ENCODE measurements around the gene TPPP. TPM values are rescaled to one million over a fixed set of nuclear protein-coding genes. Genes with fewer than 3 reads are reported as not detected.
A peak's percentile ranks its signal among the peaks of the same experiment; 100 is the strongest.
"Not testable (repeated sequence)": the region's sequence is repeated elsewhere in the genome, so short reads cannot be mapped to it uniquely, and the experiment has no call there.

TPPP gene
- total RNA-seq, 8 experiments from 2014 or later = 0.31 to 23.5 (median 7.3) TPM

DNA sequence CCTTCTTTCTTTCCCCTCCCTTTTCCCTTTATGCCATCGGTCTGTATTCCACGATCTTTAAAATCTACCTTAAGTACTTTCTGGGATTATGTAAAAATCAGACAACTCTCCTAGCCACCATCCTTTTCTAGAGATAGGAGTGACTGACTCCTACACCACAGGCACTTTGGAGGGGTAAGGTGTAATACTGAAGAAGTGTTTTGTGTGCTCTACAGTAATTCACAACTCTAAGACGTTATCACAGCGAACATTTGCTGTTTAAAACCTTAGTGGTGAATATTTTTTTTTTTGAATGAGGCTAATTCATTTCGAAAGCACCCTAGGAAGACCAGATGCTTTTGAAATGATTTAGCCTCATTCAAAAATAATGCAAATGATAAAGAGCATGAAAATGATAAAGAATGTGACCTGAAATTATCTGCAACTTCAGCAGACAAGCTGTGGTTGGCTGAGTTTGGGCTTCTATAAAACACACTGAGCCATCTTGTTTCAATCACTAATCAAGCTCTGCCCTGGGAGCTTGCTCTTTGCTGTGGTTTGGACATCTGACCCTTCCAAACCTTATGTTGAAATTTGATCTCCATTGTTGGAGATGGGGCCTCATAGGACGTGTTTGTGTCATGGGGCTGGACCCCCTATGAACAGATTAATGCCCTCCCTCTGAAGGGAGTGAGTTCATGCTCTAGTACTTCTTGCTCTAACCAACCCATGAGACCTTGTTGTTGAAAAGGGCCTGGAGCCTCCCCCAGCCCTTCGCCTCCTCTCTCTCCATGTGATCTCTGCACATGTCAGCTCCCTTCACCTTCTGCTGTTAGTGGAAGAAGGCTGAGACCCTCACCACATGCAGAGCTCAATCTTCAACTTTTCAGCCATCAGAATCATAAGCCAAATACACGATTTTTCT is 21.3 kb upstream of the TPPP start:
- ATAC-seq (replicated peaks in 6 of 8) = peak in 2 of 8 experiments; percentile 31 to 34
- H3K4me1 ChIP-seq (replicated peaks in 1 of 2); in situ Hi-C loops (cut with MboI; ENCODE audit: low pct_unique_long_range_greater_than_20kb in 2 of 9, low sequenced_read_pairs in 9 of 9, unreplicated experiment in 9 of 9); H3K4me3 ChIP-seq; H3K27ac ChIP-seq: not testable (repeated sequence)
- 100% methylated on average over 2 of the region's 8 CpGs; no CpG with 5 or more reads in 9 of the 10 experiments for WGBS, 10 experiments

DNA sequence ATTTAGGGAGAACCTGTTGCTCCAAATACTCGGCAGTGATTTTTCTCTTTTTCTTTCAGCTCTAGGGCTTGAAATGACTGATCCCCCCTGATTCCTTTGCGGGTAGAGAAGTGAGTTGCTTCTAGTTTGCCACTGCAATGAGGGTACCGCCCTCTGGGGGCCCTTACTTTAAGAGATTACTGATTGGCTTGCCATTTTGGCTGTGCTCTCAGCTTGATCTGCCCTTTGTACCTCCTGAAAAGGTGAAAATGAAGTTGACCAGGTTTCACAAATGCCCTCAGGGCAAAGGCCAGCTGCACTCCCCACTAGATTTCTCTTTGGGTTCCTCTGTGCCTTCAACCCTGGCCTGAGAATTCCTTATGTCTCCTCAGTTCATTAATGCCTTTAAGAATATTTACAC is 20.5 kb upstream of the TPPP start:
- no CpG with 5 or more reads among the region's 3 CpGs for WGBS, 10 experiments
- in situ Hi-C loops (cut with MboI; ENCODE audit: low pct_unique_long_range_greater_than_20kb in 2 of 9, low sequenced_read_pairs in 9 of 9, unreplicated experiment in 9 of 9); H3K4me3 ChIP-seq; ATAC-seq (replicated peaks in 6 of 8); H3K27ac ChIP-seq; H3K4me1 ChIP-seq (replicated peaks in 1 of 2): not testable (repeated sequence)

DNA sequence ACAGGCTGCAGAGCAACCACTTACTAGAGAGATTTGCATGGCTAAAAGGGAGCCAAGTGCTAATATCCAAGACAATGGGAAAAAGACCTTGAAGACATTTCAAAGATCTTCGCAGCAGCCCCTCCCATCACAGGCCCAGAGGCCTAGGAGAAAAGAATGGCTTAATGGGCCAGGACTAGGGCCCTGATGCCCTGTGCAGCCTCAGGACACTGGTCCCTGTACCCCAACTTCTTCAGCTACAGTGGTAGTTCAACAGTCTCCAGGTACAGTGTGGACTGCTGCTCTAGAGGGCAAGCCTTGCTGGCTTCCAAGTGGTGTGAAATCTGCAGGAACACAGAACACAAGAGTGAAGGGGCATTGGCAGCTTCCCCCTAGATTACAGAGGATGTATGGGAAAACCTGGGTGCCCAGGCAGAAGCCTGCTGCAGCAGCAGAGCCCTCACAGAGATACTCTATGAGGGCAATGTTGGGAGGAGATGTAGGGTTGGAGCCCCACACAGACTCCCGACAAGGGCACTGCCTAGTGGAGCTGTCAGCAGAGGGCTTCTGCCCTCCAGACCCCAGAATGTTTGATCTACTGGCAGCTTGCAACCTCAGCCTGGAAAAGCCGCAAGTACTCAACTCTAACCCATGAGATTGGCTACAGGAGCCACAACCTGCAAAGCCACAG is 15.8 kb upstream of the TPPP start:
- H3K27ac ChIP-seq; in situ Hi-C loops (cut with MboI; ENCODE audit: low pct_unique_long_range_greater_than_20kb in 2 of 9, low sequenced_read_pairs in 9 of 9, unreplicated experiment in 9 of 9); ATAC-seq (replicated peaks in 6 of 8): not testable (repeated sequence)

DNA sequence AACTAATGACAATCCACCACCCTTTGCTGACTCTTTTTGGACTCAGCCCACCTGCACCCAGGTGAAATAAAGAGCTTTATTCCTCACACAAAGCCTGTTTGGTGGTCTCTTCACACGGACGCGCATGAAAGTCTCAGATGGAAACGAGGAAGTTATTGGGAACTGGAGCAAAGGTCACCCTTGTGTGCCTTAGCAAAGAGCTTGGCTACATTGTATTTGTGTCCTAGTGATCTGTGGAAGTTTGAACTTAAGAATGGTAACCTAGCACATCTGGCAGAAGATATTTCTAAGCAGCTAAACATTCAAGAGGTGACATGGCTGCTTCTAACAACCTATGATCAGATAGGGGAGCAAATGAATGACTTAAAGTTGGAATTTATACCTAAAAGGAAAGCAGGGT is 15.2 kb upstream of the TPPP start:
- H3K27ac ChIP-seq; ATAC-seq (replicated peaks in 6 of 8); H3K4me1 ChIP-seq (replicated peaks in 1 of 2); in situ Hi-C loops (cut with MboI; ENCODE audit: low pct_unique_long_range_greater_than_20kb in 2 of 9, low sequenced_read_pairs in 9 of 9, unreplicated experiment in 9 of 9); H3K4me3 ChIP-seq: not testable (repeated sequence)
- WGBS, 10 experiments = 83% methylated on average over 4 of the region's 4 CpGs; no CpG with 5 or more reads in 9 of the 10 experiments

More for the DNA sequence above, 15.8 kb upstream of the TPPP start:
- H3K4me3 ChIP-seq; H3K4me1 ChIP-seq (replicated peaks in 1 of 2): not testable (repeated sequence)
- no CpG with 5 or more reads among the region's 3 CpGs for WGBS, 10 experiments

DNA sequence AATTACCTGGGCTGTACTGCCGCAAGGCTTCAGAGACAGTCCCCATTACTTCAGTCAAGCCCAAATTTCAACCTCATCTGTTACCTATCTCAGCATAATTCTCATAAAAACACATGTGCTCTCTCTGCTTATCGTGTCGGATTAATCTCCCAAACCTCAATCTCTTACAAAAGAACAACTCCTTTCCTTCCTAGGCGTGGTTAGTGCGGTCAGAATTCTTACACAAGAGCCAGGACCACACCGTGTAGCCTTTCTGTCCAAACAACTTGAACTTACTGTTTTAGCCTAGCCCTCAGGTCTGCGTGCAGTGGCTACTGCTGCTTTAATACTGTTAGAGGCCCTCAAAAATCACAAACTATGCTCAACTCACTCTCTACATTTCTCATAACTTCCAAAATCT is 13.0 kb upstream of the TPPP start:
- H3K27ac ChIP-seq; in situ Hi-C loops (cut with MboI; ENCODE audit: low pct_unique_long_range_greater_than_20kb in 2 of 9, low sequenced_read_pairs in 9 of 9, unreplicated experiment in 9 of 9); ATAC-seq (replicated peaks in 6 of 8); H3K4me1 ChIP-seq (replicated peaks in 1 of 2); H3K4me3 ChIP-seq: not testable (repeated sequence)
- 39 to 100% methylated on average over 3 to 4 of the region's 7 CpGs; no CpG with 5 or more reads in 8 of the 10 experiments for WGBS, 10 experiments

DNA sequence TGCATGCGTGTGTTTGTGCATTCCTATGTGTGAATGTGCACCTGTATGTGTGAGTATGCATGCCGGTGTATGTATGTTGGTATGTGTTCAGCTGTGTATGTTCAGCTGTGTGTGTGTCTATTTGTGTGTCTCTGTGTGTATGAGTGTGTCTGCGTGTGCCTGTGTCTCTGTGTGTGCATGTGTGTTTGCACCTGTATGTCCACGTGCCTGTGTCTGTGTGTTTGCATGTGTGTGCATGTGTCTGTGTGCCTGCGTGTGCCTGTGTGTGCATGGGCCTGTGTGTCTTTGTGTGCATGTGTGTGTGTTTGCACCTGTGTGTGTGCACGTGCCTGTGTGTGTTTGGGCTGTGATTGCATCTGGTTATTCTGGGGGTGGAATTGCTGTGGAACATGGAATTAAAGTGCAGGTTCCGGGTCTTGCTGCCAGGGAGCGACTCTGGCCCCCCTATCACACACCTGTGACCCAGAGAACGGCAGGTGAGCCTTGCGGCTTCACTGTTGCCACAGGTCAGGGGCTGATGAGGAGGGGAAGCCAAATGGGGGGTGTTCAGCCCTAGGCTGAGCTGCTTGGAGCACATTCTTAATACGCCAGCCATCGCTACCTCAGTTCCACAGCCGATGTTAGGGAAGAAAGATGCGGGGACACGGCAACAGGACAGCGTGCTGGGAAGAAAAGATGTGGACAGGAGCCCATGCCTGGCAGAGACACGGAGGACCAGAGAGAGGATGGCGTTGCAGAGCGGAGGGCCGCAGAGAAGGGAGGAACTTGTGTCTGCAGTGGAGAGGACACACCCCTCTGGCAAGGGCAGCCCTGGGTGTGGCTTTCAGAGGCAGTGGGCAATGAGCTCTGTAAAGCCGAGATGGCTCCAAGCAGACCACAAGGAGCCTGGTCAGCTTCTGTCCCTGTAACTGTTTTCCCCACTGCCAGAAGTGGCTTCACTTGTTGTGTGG is 3.9 kb upstream of the TPPP start:
- not testable (repeated sequence) for H3K27ac ChIP-seq
- in situ Hi-C loops (cut with MboI; ENCODE audit: low pct_unique_long_range_greater_than_20kb in 2 of 9, low sequenced_read_pairs in 9 of 9, unreplicated experiment in 9 of 9) = loop anchor here in 1 of 9 experiments (10.0 kb wide), 1 partner anchor 88 kb away; the partner anchor contains the start of gene ZDHHC11B
- 0 to 100% (median 25%) methylated on average over 1 to 2 of the region's 21 CpGs; no CpG with 5 or more reads in 7 of the 10 experiments for WGBS, 10 experiments

DNA sequence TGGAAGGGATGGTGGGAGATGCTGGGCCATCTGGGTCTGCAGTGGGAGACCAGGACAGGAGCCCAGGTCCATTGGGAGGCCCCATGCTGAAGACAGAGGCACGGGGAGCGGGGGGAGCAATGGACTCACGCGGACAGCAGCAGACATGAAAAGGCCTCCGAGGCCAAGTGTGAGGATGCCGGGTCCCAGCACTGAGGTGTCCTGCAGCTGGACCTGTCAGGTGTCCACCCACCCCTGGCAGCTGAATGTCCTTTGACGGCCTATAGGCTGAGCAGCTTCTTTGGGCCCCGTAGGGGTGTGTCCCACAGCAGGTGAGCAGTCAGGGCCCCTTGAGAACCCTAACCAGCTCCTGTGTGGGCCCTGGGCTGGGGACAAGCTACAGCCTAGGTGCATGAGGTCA is 3.0 kb upstream of the TPPP start:
- WGBS, 10 experiments = no CpG with 5 or more reads among the region's 8 CpGs
- H3K27ac ChIP-seq; H3K4me3 ChIP-seq; ATAC-seq (replicated peaks in 6 of 8); H3K4me1 ChIP-seq (replicated peaks in 1 of 2): not testable (repeated sequence)
- in situ Hi-C loops (cut with MboI; ENCODE audit: low pct_unique_long_range_greater_than_20kb in 2 of 9, low sequenced_read_pairs in 9 of 9, unreplicated experiment in 9 of 9) = loop anchor here in 1 of 9 experiments (10.0 kb wide), 1 partner anchor 89 kb away; the partner anchor contains the start of gene ZDHHC11B

More for the DNA sequence above, 3.9 kb upstream of the TPPP start:
- ATAC-seq (replicated peaks in 6 of 8); H3K4me1 ChIP-seq (replicated peaks in 1 of 2); H3K4me3 ChIP-seq: not testable (repeated sequence)

DNA sequence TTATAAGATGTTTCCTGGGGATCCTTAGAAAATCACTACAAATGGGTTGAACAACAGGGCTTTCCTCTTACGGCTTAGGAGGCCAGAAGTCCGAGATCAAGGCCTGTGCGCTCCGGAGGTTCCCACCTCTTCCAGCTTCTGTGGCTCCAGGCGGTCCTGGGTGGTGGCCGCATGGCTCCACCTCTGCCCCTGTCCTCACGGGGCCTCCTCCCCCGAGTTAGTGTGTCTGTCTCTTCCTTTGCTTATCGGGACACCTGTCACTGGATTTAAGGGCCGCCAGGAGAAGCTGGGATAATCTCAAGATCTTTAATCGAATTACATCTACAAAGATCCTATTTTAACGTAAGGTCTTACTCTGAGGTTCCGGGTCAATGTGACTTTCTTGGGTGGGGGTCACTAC is 2.3 kb upstream of the TPPP start:
- H3K4me1 ChIP-seq (replicated peaks in 1 of 2); H3K27ac ChIP-seq; H3K4me3 ChIP-seq; ATAC-seq (replicated peaks in 6 of 8): not testable (repeated sequence)
- in situ Hi-C loops (cut with MboI; ENCODE audit: low pct_unique_long_range_greater_than_20kb in 2 of 9, low sequenced_read_pairs in 9 of 9, unreplicated experiment in 9 of 9) = loop anchor here in 1 of 9 experiments (10.0 kb wide), 1 partner anchor 89 kb away; the partner anchor contains the start of gene ZDHHC11B
- no CpG with 5 or more reads among the region's 13 CpGs for WGBS, 10 experiments

DNA sequence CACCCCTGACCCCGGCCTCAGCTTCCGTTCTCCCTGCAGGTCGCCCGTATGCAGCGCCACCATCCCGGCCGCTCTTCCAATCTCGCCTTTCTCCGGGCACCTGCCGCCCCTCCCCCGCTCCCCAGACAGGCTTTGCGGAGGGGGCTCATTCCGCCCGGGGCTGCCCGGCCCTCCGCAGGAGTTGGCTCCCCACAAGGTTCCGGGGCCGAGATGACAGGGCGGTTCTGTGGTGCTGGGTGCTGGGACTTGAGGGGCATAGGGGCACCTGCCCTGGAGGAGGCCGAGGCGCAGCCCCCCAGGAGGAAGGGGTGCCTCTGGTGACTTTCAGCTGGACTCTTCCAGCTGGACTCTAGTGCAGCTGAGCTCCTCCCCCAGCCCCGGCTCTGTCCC is 885 bp upstream of the TPPP start:
- not testable (repeated sequence) for ATAC-seq (replicated peaks in 6 of 8)
- peak overlapping the region in 1 of 5 donors; percentile 42 for H3K4me3 ChIP-seq

DNA sequence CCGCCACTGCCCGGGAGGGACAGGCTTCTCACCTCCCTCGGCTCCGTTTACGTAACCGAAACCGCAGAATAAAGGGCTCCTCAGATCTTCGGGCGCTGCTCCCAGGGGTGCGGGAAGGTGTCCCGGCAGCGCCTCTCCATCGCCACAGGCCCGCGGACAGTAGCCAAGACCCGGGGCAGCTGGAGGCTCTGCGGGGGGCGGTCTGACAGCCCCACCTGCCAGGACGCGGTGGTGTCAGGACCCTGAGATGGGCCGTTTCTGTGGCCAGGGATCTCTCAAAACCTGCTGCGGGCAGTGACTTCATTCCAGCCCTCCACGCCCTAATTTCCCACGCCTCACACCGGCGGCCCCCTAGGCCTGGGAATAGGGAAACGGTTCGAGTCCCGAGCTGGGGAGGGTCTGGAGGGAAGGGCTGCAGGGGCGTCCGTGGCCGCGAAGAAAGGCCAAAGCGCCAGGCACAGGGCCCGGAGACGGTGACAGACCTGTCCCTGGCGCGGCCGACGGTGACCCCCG is 567 bp downstream of the TPPP start:
- Histone ChIP-seq H3K4me3 (peak overlapping the region in 4 of 5 donors; percentile 50 to 59 (median 58)), H3K27ac (peak overlapping the region in 1 of 2 donors; percentile 52)
- no CpG with 5 or more reads among the region's 41 CpGs for WGBS, 10 experiments
- in situ Hi-C loops (cut with MboI; ENCODE audit: low pct_unique_long_range_greater_than_20kb in 2 of 9, low sequenced_read_pairs in 9 of 9, unreplicated experiment in 9 of 9) = loop anchor here in 1 of 9 experiments (10.0 kb wide), 1 partner anchor 92 kb away; the partner anchor contains the start of gene ZDHHC11B
- not testable (repeated sequence) for H3K4me1 ChIP-seq (replicated peaks in 1 of 2)
- peak in 2 of 8 experiments; percentile 2 to 5 for ATAC-seq (replicated peaks in 6 of 8)

More for the DNA sequence above, 885 bp upstream of the TPPP start:
- H3K27ac ChIP-seq = peak overlapping the region in 1 of 2 donors; percentile 58
- not testable (repeated sequence) for H3K4me1 ChIP-seq (replicated peaks in 1 of 2)
- WGBS, 10 experiments = no CpG with 5 or more reads among the region's 22 CpGs
- in situ Hi-C loops (cut with MboI; ENCODE audit: low pct_unique_long_range_greater_than_20kb in 2 of 9, low sequenced_read_pairs in 9 of 9, unreplicated experiment in 9 of 9) = loop anchor here in 1 of 9 experiments (10.0 kb wide), 1 partner anchor 91 kb away; the partner anchor contains the start of gene ZDHHC11B

DNA sequence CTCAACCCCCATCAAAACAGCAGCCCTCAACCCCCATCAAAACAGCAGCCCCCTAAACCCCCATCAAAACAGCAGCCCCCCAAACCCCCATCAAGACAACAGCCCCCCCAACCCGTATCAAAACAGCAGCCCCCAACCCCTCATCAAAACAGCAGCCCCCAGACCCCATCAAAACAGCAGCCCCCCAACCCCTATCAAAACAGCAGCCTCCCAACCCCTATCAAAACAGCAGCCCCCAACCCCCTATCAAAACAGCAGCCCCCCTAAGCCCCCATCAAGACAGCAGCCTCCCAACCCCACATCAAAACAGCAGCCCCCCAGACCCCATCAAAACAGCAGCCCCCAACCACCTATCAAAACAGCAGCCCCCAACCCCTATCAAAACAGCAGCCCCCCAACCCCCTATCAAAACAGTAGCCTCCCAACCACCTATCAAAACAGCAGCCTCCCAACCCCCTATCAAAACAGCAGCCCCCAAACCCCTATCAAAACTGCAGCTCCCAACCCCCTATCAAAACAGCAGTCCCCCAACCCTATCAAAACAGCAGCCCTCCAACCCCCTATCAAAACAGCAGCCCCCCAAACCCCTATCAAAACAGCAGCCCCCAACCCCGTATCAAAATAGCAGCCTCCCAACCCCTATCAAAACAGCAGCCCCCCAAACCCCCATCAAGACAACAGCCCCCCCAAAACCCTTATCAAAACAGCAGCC is 1.2 kb downstream of the TPPP start:
- no CpG with 5 or more reads among the region's 2 CpGs for WGBS, 10 experiments
- peak overlapping the region in 4 of 5 donors; percentile 24 to 59 (median 58) for H3K4me3 ChIP-seq
- in situ Hi-C loops (cut with MboI; ENCODE audit: low pct_unique_long_range_greater_than_20kb in 2 of 9, low sequenced_read_pairs in 9 of 9, unreplicated experiment in 9 of 9) = loop anchor here in 1 of 9 experiments (10.0 kb wide), 1 partner anchor 93 kb away; the partner anchor contains the start of gene ZDHHC11B
- H3K27ac ChIP-seq = no peak overlapping the region
- no peak for ATAC-seq (replicated peaks in 6 of 8)
- H3K4me1 ChIP-seq (replicated peaks in 1 of 2) = no peaks in the 10 kb centered on the region
